Measurements from ENCODE around the gene OSCAR. TPM values are rescaled to one million over a fixed set of nuclear protein-coding genes. Genes with fewer than 3 reads are reported as not detected.
"Not testable (repeated sequence)": the region's sequence is repeated elsewhere in the genome, so short reads cannot be mapped to it uniquely, and the experiment has no call there.

Gene OSCAR
- total RNA-seq, 4 donors from 2014 or later = 0.91 to 6.5 TPM; not detected in 2

GRCh38 chr19:54105796-54106195 is 5.2 kb upstream of the OSCAR start:
- intact Hi-C loops (cut with DNase I; ENCODE audit: low total_unique reads) = no loop called here
- DNase-seq = no peak

GRCh38 chr19:54104998-54105715 is 4.6 kb upstream of the OSCAR start:
- H3K27me3 ChIP-seq = no peaks in the 10 kb centered on the region
- no peaks in the 10 kb centered on the region for H3K9me3 ChIP-seq
- peaks cover 0 to 7% of the 10 kb centered on the region in 2 donors for H3K4me1 ChIP-seq
- intact Hi-C loops (cut with DNase I; ENCODE audit: low total_unique reads) = no loop called here
- H3K4me3 ChIP-seq = no peak overlapping the region
- DNase-seq = no peak
- TF ChIP-seq CTCF (IDR thresholded peaks at IDR 0.05) (no peak), POLR2A (IDR thresholded peaks at IDR 0.05) (no peak)
- no peak overlapping the region for H3K27ac ChIP-seq
- H3K36me3 ChIP-seq = no peaks in the 10 kb centered on the region

More at GRCh38 chr19:54105796-54106195, 5.2 kb upstream of the OSCAR start:
- H3K36me3 ChIP-seq = no peaks in the 10 kb centered on the region
- peaks cover 0 to 7% of the 10 kb centered on the region in 2 donors for H3K4me1 ChIP-seq
- no peak overlapping the region for H3K4me3 ChIP-seq
- no peak for TF ChIP-seq CTCF (IDR thresholded peaks at IDR 0.05)
- no peak for TF ChIP-seq POLR2A (IDR thresholded peaks at IDR 0.05)
- H3K27me3 ChIP-seq = no peaks in the 10 kb centered on the region
- H3K27ac ChIP-seq = no peak overlapping the region
- no peaks in the 10 kb centered on the region for H3K9me3 ChIP-seq

- Histone ChIP-seq H3K27me3 (no peaks in the 10 kb centered on the region), H3K4me3 (peak within 1 kb of the TSS; percentile 93 to 98), H3K27ac (peak within 1 kb of the TSS; percentile 60 to 70), H3K9me3 (no peaks in the 10 kb centered on the region), H3K36me3 (no peaks in the 10 kb centered on the region), H3K4me1 (peaks cover 0 to 7% of the 10 kb centered on the region in 2 donors)
- DNase-seq = peak; percentile 97
- peak; percentile 13 to 65 for TF ChIP-seq POLR2A (IDR thresholded peaks at IDR 0.05)
- peak in 1 of 4 experiments; percentile 38 for TF ChIP-seq CTCF (IDR thresholded peaks at IDR 0.05)
- intact Hi-C loops (cut with DNase I; ENCODE audit: low total_unique reads) = no loop called here
These were observed 2.0 kb upstream of the OSCAR start, which contains the start of gene NDUFA3 for GRCh38 chr19:54102421-54103169. NDUFA3 (plus strand) TSS chr19:54102855; CDS start chr19:54102879, 24 bp downstream.

- H3K36me3 ChIP-seq; H3K27ac ChIP-seq; DNase-seq; intact Hi-C loops (cut with DNase I; ENCODE audit: low total_unique reads); H3K4me3 ChIP-seq; H3K27me3 ChIP-seq; H3K9me3 ChIP-seq: not testable (repeated sequence)
- peaks cover 0 to 13% of the 10 kb centered on the region in 2 donors for H3K4me1 ChIP-seq
These were observed 724 bp downstream of the OSCAR start for GRCh38 chr19:54099903-54100255.

GRCh38 chr19:54099190-54099902 is 1.3 kb downstream of the OSCAR start:
- H3K36me3 ChIP-seq = no peaks in the 10 kb centered on the region
- H3K27me3 ChIP-seq = peaks cover 0 to 4% of the 10 kb centered on the region in 2 donors
- H3K4me1 ChIP-seq = peaks cover 0 to 13% of the 10 kb centered on the region in 2 donors
- no peak overlapping the region for H3K4me3 ChIP-seq
- no peak for DNase-seq
- TF ChIP-seq POLR2A (IDR thresholded peaks at IDR 0.05) = no peak
- TF ChIP-seq CTCF (IDR thresholded peaks at IDR 0.05) = no peak
- intact Hi-C loops (cut with DNase I; ENCODE audit: low total_unique reads) = no loop called here
- no peak overlapping the region for H3K27ac ChIP-seq
- H3K9me3 ChIP-seq = no peaks in the 10 kb centered on the region

Measured in uterus (tissue), 4 donors.